DOHH2 (cell line): ENCODE measurements around the gene P2RX7.

ENCODE experiments used
- EZH2phosphoT487 ChIP-seq: fragments of 200-600 bp; sonication (generic); IDR thresholded peaks from 2 replicates; pipeline ENCODE4 v1.6.1; 2017; ENCODE audit warnings: borderline replicate concordance, mild to moderate bottlenecking, antibody characterized with exemption, low read length, moderate library complexity, mixed read lengths
- TF ChIP-seq, protein P1 (sequence below): fragments of 200-600 bp; sonication (generic); IDR thresholded peaks from one replicate; pipeline ENCODE4 v1.5.1; 2014; ENCODE audit warnings: antibody characterized with exemption, mild to moderate bottlenecking, low read depth, low read length; ENCODE audit not compliant: poor library complexity, severe bottlenecking

DNA sequence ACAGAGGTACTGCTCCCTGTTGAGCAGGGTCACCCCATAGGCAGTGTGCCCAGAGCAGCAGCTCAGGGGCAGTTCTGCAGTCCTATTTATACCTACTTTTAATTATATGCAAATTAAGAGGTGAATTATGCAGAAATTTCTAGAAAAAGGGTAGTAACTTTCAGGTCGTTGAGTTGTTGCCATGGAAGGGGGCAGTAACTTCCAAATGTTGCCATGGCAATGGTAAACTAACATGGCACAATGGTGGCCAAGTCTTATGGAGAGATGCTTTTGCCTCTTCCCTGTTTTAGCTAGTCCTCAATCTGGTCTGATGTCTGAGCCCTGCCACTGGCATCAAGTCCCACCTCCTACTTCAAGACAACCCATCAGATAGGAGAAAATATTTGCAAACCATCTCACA, 30.4 kb upstream of the P2RX7 start:
- TF ChIP-seq, protein P1, sequence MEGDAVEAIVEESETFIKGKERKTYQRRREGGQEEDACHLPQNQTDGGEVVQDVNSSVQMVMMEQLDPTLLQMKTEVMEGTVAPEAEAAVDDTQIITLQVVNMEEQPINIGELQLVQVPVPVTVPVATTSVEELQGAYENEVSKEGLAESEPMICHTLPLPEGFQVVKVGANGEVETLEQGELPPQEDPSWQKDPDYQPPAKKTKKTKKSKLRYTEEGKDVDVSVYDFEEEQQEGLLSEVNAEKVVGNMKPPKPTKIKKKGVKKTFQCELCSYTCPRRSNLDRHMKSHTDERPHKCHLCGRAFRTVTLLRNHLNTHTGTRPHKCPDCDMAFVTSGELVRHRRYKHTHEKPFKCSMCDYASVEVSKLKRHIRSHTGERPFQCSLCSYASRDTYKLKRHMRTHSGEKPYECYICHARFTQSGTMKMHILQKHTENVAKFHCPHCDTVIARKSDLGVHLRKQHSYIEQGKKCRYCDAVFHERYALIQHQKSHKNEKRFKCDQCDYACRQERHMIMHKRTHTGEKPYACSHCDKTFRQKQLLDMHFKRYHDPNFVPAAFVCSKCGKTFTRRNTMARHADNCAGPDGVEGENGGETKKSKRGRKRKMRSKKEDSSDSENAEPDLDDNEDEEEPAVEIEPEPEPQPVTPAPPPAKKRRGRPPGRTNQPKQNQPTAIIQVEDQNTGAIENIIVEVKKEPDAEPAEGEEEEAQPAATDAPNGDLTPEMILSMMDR, result no peak
- TF ChIP-seq EZH2phosphoT487, result no peak
